SH-SY5Y (cell line): ENCODE measurements around the gene SBF1.

ENCODE experiments used
- GATA2 ChIP-seq: IDR thresholded peaks from 2 replicates; pipeline ENCODE4 v1.6.1; 2011; ENCODE audit warnings: mild to moderate bottlenecking, low read depth, low read length
- GATA3 ChIP-seq: IDR thresholded peaks from 2 replicates; pipeline ENCODE4 v1.6.1; 2011; ENCODE audit warnings: low read depth, mild to moderate bottlenecking, low read length, moderate library complexity

DNA sequence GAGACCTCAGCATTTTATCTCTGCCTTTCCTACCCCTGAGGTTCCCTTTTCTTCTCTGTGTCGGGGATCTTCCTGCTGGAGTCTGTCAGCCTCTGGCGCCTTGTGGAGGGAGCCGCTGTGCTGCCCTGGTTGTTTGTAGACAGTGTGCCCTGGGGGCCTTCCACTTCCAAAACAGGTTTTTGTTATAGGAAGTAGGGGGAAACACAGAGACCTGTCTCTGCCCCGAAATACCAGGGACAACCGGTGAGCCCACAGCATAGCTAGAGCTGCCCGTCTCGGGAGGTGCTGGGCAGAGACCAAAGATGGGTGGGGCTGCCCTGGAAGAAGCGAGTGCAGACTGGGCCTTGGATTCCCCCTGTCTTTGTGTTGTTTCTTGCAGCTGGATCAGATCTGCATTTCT lies 41.2 kb upstream of the SBF1 start:
- TF ChIP-seq GATA2 (no peak), GATA3 (no peak)
